ENCODE measurements around the gene MKNK2.

Gene MKNK2

GRCh38 chr19:2012941-2013682 lies 37.9 kb downstream of the MKNK2 start:
- TF ChIP-seq CTCF (IDR thresholded peaks at IDR 0.05; ENCODE audit: insufficient read depth, low read length): no peak
- TF ChIP-seq GABPA (IDR thresholded peaks at IDR 0.05; ENCODE audit: low read depth): no peak
- no peak for TF ChIP-seq POLR2AphosphoS5 (IDR thresholded peaks at IDR 0.05; ENCODE audit: low read depth)
- TF ChIP-seq SPI1 (IDR thresholded peaks at IDR 0.05; ENCODE audit: borderline replicate concordance, low read depth): no peak
- TF ChIP-seq, protein P1, sequence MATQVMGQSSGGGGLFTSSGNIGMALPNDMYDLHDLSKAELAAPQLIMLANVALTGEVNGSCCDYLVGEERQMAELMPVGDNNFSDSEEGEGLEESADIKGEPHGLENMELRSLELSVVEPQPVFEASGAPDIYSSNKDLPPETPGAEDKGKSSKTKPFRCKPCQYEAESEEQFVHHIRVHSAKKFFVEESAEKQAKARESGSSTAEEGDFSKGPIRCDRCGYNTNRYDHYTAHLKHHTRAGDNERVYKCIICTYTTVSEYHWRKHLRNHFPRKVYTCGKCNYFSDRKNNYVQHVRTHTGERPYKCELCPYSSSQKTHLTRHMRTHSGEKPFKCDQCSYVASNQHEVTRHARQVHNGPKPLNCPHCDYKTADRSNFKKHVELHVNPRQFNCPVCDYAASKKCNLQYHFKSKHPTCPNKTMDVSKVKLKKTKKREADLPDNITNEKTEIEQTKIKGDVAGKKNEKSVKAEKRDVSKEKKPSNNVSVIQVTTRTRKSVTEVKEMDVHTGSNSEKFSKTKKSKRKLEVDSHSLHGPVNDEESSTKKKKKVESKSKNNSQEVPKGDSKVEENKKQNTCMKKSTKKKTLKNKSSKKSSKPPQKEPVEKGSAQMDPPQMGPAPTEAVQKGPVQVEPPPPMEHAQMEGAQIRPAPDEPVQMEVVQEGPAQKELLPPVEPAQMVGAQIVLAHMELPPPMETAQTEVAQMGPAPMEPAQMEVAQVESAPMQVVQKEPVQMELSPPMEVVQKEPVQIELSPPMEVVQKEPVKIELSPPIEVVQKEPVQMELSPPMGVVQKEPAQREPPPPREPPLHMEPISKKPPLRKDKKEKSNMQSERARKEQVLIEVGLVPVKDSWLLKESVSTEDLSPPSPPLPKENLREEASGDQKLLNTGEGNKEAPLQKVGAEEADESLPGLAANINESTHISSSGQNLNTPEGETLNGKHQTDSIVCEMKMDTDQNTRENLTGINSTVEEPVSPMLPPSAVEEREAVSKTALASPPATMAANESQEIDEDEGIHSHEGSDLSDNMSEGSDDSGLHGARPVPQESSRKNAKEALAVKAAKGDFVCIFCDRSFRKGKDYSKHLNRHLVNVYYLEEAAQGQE (IDR thresholded peaks at IDR 0.05; ENCODE audit: insufficient replicate concordance, low read depth): no peak
- Histone ChIP-seq H3K27ac (replicated peaks) (no peak overlapping the region), H3K4me3 (replicated peaks; ENCODE audit: insufficient read depth, low read length) (no peak overlapping the region), H3K27me3 (ENCODE audit: insufficient read depth, poor library complexity, severe bottlenecking) (no peaks in the 10 kb centered on the region)
- no peak for DNase-seq (ENCODE audit: low read depth in 1 of 2, low spot score in 1 of 2)

GRCh38 chr19:2011169-2011568 lies 39.9 kb downstream of the MKNK2 start:
- H3K27ac ChIP-seq (replicated peaks): no peak overlapping the region
- DNase-seq (ENCODE audit: low read depth in 1 of 2, low spot score in 1 of 2): no peak

DNA sequence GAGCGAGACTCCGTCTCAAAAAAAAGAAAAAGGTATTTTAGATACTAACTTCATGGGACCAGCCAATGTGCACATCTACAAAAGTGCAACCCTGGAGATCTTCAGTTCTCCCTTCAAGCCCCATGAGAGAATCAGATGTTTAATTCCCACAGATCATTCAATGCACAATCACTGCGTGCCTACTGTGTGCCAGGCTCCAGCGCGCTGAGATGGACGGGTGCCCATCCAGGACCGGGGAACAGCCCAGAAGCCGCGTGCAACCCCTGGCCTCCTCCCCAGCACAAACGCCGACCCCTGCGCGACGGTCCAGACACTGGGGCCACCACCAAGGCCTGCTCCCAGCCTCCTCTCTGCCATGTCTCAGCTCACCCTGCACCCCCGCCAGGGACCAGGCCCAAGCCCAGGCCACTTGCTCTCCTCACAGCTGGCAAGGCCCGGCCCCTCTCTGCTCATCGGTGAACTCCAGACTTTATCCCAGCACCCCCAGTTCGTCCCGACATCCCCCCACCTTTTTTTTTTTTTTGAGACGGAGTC lies 40.8 kb downstream of the MKNK2 start:
- TF ChIP-seq SPI1 (IDR thresholded peaks at IDR 0.05; ENCODE audit: borderline replicate concordance, low read depth) (no peak), CTCF (IDR thresholded peaks at IDR 0.05; ENCODE audit: insufficient read depth, low read length) (no peak), POLR2AphosphoS5 (IDR thresholded peaks at IDR 0.05; ENCODE audit: low read depth) (no peak), GABPA (IDR thresholded peaks at IDR 0.05; ENCODE audit: low read depth) (no peak)
- TF ChIP-seq, protein P1 (IDR thresholded peaks at IDR 0.05; ENCODE audit: insufficient replicate concordance, low read depth): no peak
- Histone ChIP-seq H3K4me3 (replicated peaks; ENCODE audit: insufficient read depth, low read length) (no peak overlapping the region), H3K27me3 (ENCODE audit: insufficient read depth, poor library complexity, severe bottlenecking) (no peaks in the 10 kb centered on the region), H3K27ac (replicated peaks) (no peak overlapping the region)
- DNase-seq (ENCODE audit: low read depth in 1 of 2, low spot score in 1 of 2): no peak

More at GRCh38 chr19:2011169-2011568, 39.9 kb downstream of the MKNK2 start:
- no peak for TF ChIP-seq CTCF (IDR thresholded peaks at IDR 0.05; ENCODE audit: insufficient read depth, low read length)
- TF ChIP-seq, protein P1 (IDR thresholded peaks at IDR 0.05; ENCODE audit: insufficient replicate concordance, low read depth): no peak
- no peak for TF ChIP-seq POLR2AphosphoS5 (IDR thresholded peaks at IDR 0.05; ENCODE audit: low read depth)
- no peak overlapping the region for H3K4me3 ChIP-seq (replicated peaks; ENCODE audit: insufficient read depth, low read length)
- no peaks in the 10 kb centered on the region for H3K27me3 ChIP-seq (ENCODE audit: insufficient read depth, poor library complexity, severe bottlenecking)
